HCT116 (cell line): ENCODE results near the gene NCCRP1. TPM values are rescaled to one million over a fixed set of nuclear protein-coding genes. Genes with fewer than 3 reads are reported as not detected.

Source experiments
- ATAC-seq: fragments of 200-7000 bp; cut with Tn5 transposase; 2 replicates; pipeline ENCODE4 v1.9.1; 2020; ENCODE audit warnings: mild to moderate bottlenecking, moderate library complexity
- BruUV-seq: library from RNA; stranded (reverse); fragments of 400-500 nt; replicated peaks from 2 replicates; lab custom pipeline; 2021; lab: Mats Ljungman, UMichigan
- CTCF ChIA-PET: fragments of 300-600 bp; sonication (Branson Sonifier 250); formaldehyde crosslinking; loops from one replicate; lab custom pipeline; 2021; ENCODE audit warnings: antibody characterized with exemption; lab: Charles Lee
- POLR2A ChIA-PET: fragments of 300-600, 350-600 bp; sonication (Branson Sonifier 250); formaldehyde crosslinking; loops from one replicate; lab custom pipeline; 2021; ENCODE audit warnings: antibody characterized with exemption; lab: Charles Lee
- RAD21 ChIA-PET, 2 experiments: fragments of 300-600 bp; sonication (Branson Sonifier 250); formaldehyde crosslinking; loops; one replicate each; lab custom pipeline; 2023; ENCODE audit warnings: low total read pairs in 2 of 2; ENCODE audit not compliant: uncharacterized antibody in 2 of 2, unreplicated experiment in 2 of 2, low non-redundant PET in 1 of 2; lab: Charles Lee
- DNase-seq: peaks from one replicate; pipeline ENCODE4 v3.0.0-alpha.2; 2010; ENCODE audit warnings: low read depth, low spot score
- H2AFZ ChIP-seq: fragments of 200-600 bp; shearing (Covaris generic), sonication (generic); 2 replicates; pipeline ENCODE4 v1.6.1; 2017; ENCODE audit warnings: low read depth, mixed run types, mixed read lengths, antibody characterized with exemption, low read length; ENCODE audit not compliant: poor library complexity, severe bottlenecking
- H3K27ac ChIP-seq: 2 replicates; pipeline ENCODE4 v1.5.1; 2012; ENCODE audit warnings: low read depth, low read length
- H3K27me3 ChIP-seq: fragments of 200-600 bp; sonication (generic); 2 replicates; pipeline ENCODE4 v1.6.1; 2016; ENCODE audit warnings: mixed run types, low read length, mixed read lengths; ENCODE audit not compliant: insufficient read depth
- H3K36me3 ChIP-seq, 2 experiments: fragments of 200-500 bp in 1 of 2; fragments of 200-600 bp in 1 of 2; sonication (Bioruptor generic) in 1 of 2; sonication (generic) in 1 of 2; 2 replicates each; pipeline versions ENCODE4 v1.5.1 to v1.6.1; 2014 to 2016; ENCODE audit warnings: low read length in 2 of 2, inconsistent platforms in 1 of 2, mixed read lengths in 1 of 2, mixed run types in 1 of 2; ENCODE audit not compliant: insufficient read depth in 2 of 2, control insufficient read depth in 1 of 2
- H3K4me1 ChIP-seq, 2 experiments: fragments of 200-600 bp in 1 of 2; sonication (generic) in 1 of 2; 2 replicates each; pipeline versions ENCODE4 v1.5.1 to v1.6.1; 2012 to 2017; ENCODE audit warnings: low read length in 2 of 2, inconsistent platforms in 1 of 2, mild to moderate bottlenecking in 1 of 2, mixed read lengths in 1 of 2, mixed run types in 1 of 2, moderate library complexity in 1 of 2; ENCODE audit not compliant: insufficient read depth in 2 of 2, control insufficient read depth in 1 of 2
- H3K4me2 ChIP-seq: fragments of 200-600 bp; sonication (generic); 2 replicates; pipeline ENCODE4 v1.6.1; 2017; ENCODE audit warnings: mixed run types, low read length, mixed read lengths
- H3K4me3 ChIP-seq, 2 experiments: fragments of 200-600 bp in 1 of 2; sonication (generic) in 1 of 2; replicated peaks in 1 of 2; 2 replicates each; pipeline ENCODE4 v1.5.1; 2011 to 2016; ENCODE audit warnings: low read length in 2 of 2, control low read depth in 1 of 2, low read depth in 1 of 2, mild to moderate bottlenecking in 1 of 2, mixed read lengths in 1 of 2, mixed run types in 1 of 2
- H3K79me2 ChIP-seq: fragments of 200-600 bp; sonication (generic); 2 replicates; pipeline ENCODE4 v1.6.1; 2017; ENCODE audit warnings: mild to moderate bottlenecking, mixed run types, low read length, moderate library complexity, mixed read lengths; ENCODE audit not compliant: insufficient read depth
- H3K9ac ChIP-seq: fragments of 200-600 bp; sonication (generic); 2 replicates; pipeline ENCODE4 v1.6.1; 2016; ENCODE audit warnings: low read length, mixed read lengths
- H3K9me2 ChIP-seq: fragments of 200-600 bp; sonication (generic), shearing (Covaris generic); 2 replicates; pipeline ENCODE4 v1.6.1; 2017; ENCODE audit warnings: mixed run types, mild to moderate bottlenecking, moderate library complexity; ENCODE audit not compliant: insufficient read depth
- H3K9me3 ChIP-seq, 2 experiments: fragments of 200-500 bp in 1 of 2; fragments of 200-600 bp in 1 of 2; sonication (Bioruptor generic) in 1 of 2; sonication (generic) in 1 of 2; 2 replicates each; pipeline ENCODE4 v1.6.1; 2014 to 2017; ENCODE audit warnings: low read length in 2 of 2, mixed read lengths in 2 of 2, inconsistent platforms in 1 of 2, low read depth in 1 of 2, mild to moderate bottlenecking in 1 of 2, mixed run types in 1 of 2, moderate library complexity in 1 of 2; ENCODE audit not compliant: control insufficient read depth in 1 of 2, insufficient read depth in 1 of 2
- H4K20me1 ChIP-seq: fragments of 200-600 bp; sonication (generic), shearing (Covaris generic); 2 replicates; pipeline ENCODE4 v1.6.1; 2017; ENCODE audit warnings: mixed run types, mild to moderate bottlenecking, moderate library complexity; ENCODE audit not compliant: insufficient read depth
- CBX3 ChIP-seq: IDR thresholded peaks from 2 replicates; pipeline ENCODE4 v1.6.1; 2012; ENCODE audit warnings: low read depth
- CTCF ChIP-seq, 3 experiments: fragments of 200-600 bp in 1 of 3; sonication (generic) in 1 of 3; IDR thresholded peaks in 2 of 3; conservative IDR thresholded peaks in 1 of 3; 2 replicates each; pipeline ENCODE4 v1.5.1; 2012 to 2017; ENCODE audit warnings: low read depth in 2 of 3, low read length in 2 of 3, antibody characterized with exemption in 1 of 3, borderline replicate concordance in 1 of 3, control low read depth in 1 of 3, mild to moderate bottlenecking in 1 of 3, mixed read lengths in 1 of 3, mixed run types in 1 of 3, moderate library complexity in 1 of 3; ENCODE audit not compliant: insufficient read depth in 1 of 3
- ELF1 ChIP-seq: IDR thresholded peaks from 2 replicates; pipeline ENCODE4 v1.6.1; 2012; ENCODE audit warnings: low read depth, borderline replicate concordance
- MAX ChIP-seq: IDR thresholded peaks from 2 replicates; pipeline ENCODE4 v1.6.1; 2012
- POLR2A ChIP-seq: IDR thresholded peaks from 2 replicates; pipeline ENCODE4 v1.7.0; 2011; ENCODE audit warnings: borderline replicate concordance; ENCODE audit not compliant: insufficient read depth, insufficient read length; ENCODE audit errors: extremely low read depth
- POLR2AphosphoS5 ChIP-seq: IDR thresholded peaks from 2 replicates; pipeline ENCODE4 v1.6.1; 2011; ENCODE audit warnings: mild to moderate bottlenecking, low read depth, low read length, moderate library complexity
- RAD21 ChIP-seq: IDR thresholded peaks from 2 replicates; pipeline ENCODE4 v1.6.1; 2012; ENCODE audit warnings: low read depth, mild to moderate bottlenecking
- SIN3A ChIP-seq: IDR thresholded peaks from 2 replicates; pipeline ENCODE4 v1.6.1; 2012; ENCODE audit warnings: low read depth
- SP1 ChIP-seq: IDR thresholded peaks from 2 replicates; pipeline ENCODE4 v1.6.1; 2012; ENCODE audit warnings: low read depth
- TCF7L2 ChIP-seq: IDR thresholded peaks from 2 replicates; pipeline ENCODE4 v1.7.0; 2011; ENCODE audit warnings: borderline replicate concordance, inconsistent platforms; ENCODE audit not compliant: insufficient read depth, insufficient read length; ENCODE audit errors: extremely low read depth
- ZFX ChIP-seq: fragments of 450-650 bp; IDR thresholded peaks from 2 replicates; pipeline ENCODE4 v1.6.1; 2017
- intact Hi-C: fragments of 100-400 bp; cut with micrococcal nuclease; formaldehyde crosslinking; loops from 2 replicates; pipeline ENCODE4 v1.10.0; 2022
- total RNA-seq: library from RNA; stranded (reverse); gene quantifications from one replicate; pipeline ENCODE4 v1.2.1, GENCODE V29; 2021; ENCODE audit not compliant: unreplicated experiment
- TF ChIP-seq, protein P1 (sequence below): IDR thresholded peaks from 2 replicates; pipeline ENCODE4 v1.6.1; 2011; ENCODE audit warnings: mild to moderate bottlenecking, low read length, moderate library complexity; ENCODE audit not compliant: insufficient replicate concordance; ENCODE audit errors: extremely low read depth

The NCCRP1 gene
- total RNA-seq, 1 experiment from 2014 or later = 0.12 TPM

DNA sequence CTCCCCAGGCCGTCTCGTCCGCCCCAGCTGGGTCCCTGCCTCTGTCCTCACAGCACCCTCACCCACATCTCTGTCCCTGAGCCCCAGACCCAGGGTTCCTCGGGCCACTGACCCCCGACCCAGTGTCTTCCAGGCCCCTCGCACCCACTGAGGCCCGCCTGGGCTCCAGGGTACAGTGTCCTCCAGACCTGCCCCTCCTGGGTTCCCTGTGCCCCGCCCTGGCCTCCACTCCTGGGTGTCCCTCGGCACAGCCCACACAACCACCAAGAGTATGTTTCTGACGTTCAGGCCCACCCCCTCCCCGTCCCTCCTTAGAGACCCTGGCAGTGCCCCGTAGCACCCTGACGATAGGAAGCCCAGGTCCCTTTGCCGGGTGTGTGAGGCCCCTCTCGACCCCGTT is 22.6 kb upstream of the NCCRP1 start (continued):
- TF ChIP-seq TCF7L2 = no peak

- Histone ChIP-seq H4K20me1 (no peaks in the 10 kb centered on the region), H3K36me3 (peaks cover 4 to 5% of the 10 kb centered on the region in 2 experiments; a peak in 2 of 4 replicates), H3K4me3 (no peak overlapping the region), H3K27me3 (no peaks in the 10 kb centered on the region), H3K4me2 (no peak overlapping the region), H3K4me1 (no peaks in the 10 kb centered on the region), H3K9me2 (no peaks in the 10 kb centered on the region), H3K27ac (no peak overlapping the region), H3K79me2 (no peaks in the 10 kb centered on the region), H3K9ac (no peak overlapping the region), H2AFZ (no peak overlapping the region), H3K9me3 (no peaks in the 10 kb centered on the region)
- TF ChIP-seq RAD21 (no peak), TCF7L2 (no peak), MAX (no peak)
- ATAC-seq (no peak), DNase-seq (no peak)
- no TSS peak for BruUV-seq
- intact Hi-C loops = no loop called here
- CTCF ChIA-PET = no interaction called here
- RAD21 ChIA-PET = no interaction called here
- POLR2A ChIA-PET = no interaction called here
These were observed 21.9 kb upstream of the NCCRP1 start for GRCh38 chr19:39174558-39175544.

DNA sequence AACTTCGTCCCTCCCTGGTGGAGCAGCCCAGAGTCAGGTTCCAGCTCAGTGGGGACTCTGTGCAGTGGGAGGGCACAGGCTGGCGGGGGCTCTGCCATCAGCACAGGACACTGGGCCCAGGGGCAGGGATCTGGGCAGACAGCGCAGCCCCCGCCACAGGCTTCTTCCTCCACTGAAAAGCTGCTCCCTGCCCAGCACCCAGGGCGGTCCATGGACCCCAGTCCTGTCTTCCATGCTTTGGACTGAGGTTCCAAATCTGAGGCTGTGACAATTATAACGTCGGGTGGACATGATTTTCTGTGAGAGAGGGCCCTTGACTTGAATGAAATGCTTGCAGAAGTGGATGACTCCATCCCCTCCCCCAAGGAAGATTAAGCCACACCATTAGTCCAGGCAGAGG is 21.2 kb upstream of the NCCRP1 start:
- Histone ChIP-seq H3K9ac (no peak overlapping the region), H3K4me1 (no peaks in the 10 kb centered on the region), H3K27me3 (no peaks in the 10 kb centered on the region), H4K20me1 (no peaks in the 10 kb centered on the region), H3K9me3 (no peaks in the 10 kb centered on the region), H2AFZ (no peak overlapping the region), H3K36me3 (peaks cover 0 to 9% of the 10 kb centered on the region in 2 experiments; a peak in 2 of 4 replicates), H3K9me2 (no peaks in the 10 kb centered on the region), H3K27ac (no peak overlapping the region), H3K79me2 (no peaks in the 10 kb centered on the region), H3K4me3 (no peak overlapping the region), H3K4me2 (no peak overlapping the region)
- ChIA-PET CTCF (no interaction called here), POLR2A (no interaction called here), RAD21 (no interaction called here)
- ATAC-seq (no peak), DNase-seq (no peak)
- BruUV-seq = no TSS peak
- intact Hi-C loops = no loop called here
- TF ChIP-seq RAD21 (no peak), POLR2A (no peak), SP1 (no peak), ZFX (no peak), SIN3A (no peak), MAX (no peak), POLR2AphosphoS5 (no peak), CTCF (IDR thresholded peaks at IDR 0.05 in 2 of 3, conservative IDR thresholded peaks at IDR 0.05 in 1 of 3; ENCODE audit: borderline replicate concordance in 1 of 3, insufficient read depth in 1 of 3, low read depth in 2 of 3, low read length in 2 of 3) (no peak), ELF1 (no peak), CBX3 (no peak)
- TF ChIP-seq, protein P1, sequence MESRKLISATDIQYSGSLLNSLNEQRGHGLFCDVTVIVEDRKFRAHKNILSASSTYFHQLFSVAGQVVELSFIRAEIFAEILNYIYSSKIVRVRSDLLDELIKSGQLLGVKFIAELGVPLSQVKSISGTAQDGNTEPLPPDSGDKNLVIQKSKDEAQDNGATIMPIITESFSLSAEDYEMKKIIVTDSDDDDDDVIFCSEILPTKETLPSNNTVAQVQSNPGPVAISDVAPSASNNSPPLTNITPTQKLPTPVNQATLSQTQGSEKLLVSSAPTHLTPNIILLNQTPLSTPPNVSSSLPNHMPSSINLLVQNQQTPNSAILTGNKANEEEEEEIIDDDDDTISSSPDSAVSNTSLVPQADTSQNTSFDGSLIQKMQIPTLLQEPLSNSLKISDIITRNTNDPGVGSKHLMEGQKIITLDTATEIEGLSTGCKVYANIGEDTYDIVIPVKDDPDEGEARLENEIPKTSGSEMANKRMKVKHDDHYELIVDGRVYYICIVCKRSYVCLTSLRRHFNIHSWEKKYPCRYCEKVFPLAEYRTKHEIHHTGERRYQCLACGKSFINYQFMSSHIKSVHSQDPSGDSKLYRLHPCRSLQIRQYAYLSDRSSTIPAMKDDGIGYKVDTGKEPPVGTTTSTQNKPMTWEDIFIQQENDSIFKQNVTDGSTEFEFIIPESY = no peak
